CD4-positive, alpha-beta T cell treated with Interferon alpha-2 for 1 hour (primary cell): ENCODE results near the gene C11orf97.
"Not testable (repeated sequence)": the region's sequence is repeated elsewhere in the genome, so short reads cannot be mapped to it uniquely, and the experiment has no call there.

ENCODE experiments used
- DNase-seq, 2 donors: peaks; one replicate each; pipeline ENCODE4 v3.0.0-alpha.2; 2020 to 2022

Gene C11orf97

GRCh38 chr11:94525546-94526324 is 13.5 kb downstream of the C11orf97 start:
- no peak for DNase-seq

DNA sequence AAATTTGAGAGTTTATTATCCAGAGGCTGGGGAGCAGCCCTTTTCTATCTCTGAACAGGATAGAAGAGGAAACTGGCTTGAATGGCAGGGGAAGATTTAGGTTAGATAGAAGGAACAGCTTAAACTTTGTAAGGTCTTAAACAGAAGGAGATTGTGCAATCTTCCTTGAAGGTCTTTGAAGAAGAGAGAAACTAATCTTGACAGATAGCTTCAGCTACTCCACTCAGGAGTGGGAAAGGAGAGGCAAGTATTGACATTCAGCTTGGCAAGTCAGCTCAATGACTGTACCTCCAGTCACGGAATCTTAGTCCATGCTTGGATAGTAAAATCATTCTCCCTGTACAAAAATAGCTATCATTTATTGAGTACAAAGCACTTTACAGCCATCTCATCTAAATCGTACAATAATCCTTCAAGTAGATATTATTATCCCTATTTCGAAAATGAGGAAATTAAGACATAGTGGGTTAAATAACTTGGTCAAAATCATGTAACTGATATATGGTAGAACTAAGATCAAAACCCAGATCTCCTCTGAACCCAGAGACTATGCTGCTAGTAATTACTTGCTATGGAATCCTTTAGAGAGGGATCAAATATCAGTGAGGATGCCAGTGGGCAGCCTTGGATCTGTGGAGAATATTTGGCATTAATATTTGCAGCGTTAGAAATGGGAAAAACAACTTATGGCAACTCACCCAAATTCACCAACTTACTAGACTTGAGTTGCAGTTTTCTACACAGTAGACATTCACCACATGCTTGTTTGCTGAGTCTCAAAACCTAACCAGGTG is 14.6 kb downstream of the C11orf97 start:
- no peak for DNase-seq

DNA sequence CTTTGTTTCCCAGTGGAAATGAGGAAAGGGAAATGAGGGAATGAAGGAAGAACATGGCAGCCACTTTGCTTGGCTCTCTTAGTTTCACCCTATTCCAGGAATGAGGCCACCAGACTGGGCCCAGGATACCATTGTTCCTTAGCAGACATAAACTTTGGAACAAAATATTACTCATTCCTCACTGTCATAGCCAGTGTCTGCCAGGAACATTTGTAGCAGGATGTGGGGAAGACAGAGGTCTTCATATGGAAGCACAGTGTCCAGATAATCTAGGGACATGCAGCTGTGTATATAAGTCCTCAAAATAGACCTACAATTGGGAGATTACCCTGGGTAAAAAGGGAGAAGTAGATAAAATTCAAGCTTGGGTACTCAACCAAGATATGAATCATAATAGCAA is 16.3 kb downstream of the C11orf97 start:
- no peak for DNase-seq

DNA sequence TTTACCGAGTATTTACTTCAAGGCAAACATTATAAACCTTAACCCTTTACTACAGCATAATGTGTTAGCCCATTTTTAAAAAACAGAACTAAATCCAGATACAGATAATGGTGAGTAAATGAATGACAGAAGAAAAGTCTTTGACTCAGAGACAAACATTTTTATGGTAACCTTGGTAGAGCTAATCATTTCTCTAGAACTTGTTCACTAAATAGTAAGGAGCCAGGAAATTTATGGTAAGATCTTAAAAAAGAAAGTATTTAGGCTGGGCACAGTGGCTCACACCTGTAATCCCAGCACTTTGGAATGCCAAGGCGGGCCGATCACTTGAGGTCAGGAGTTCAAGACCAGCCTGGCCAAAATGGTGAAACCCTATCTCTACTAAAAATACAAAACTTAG is 19.9 kb downstream of the C11orf97 start:
- DNase-seq, result no peak

DNA sequence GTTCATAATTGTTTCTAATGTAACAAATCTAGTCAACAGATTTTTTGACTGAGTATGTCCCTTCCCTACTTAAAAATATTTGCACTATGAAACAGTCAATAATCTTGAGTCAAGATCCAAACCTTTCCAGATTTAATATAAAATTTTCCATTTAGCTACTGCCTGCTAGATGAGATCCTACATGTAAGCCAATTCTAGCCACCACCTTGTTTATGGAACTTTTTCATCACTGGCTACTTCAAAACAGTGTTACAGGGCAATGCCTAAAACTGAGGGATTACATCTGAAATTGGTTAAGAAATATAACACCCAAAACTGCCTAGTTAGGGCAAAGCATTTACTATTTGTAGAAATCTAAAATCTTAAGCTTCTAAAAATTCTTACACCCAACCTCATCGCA is 20.9 kb downstream of the C11orf97 start:
- no peak for DNase-seq

DNA sequence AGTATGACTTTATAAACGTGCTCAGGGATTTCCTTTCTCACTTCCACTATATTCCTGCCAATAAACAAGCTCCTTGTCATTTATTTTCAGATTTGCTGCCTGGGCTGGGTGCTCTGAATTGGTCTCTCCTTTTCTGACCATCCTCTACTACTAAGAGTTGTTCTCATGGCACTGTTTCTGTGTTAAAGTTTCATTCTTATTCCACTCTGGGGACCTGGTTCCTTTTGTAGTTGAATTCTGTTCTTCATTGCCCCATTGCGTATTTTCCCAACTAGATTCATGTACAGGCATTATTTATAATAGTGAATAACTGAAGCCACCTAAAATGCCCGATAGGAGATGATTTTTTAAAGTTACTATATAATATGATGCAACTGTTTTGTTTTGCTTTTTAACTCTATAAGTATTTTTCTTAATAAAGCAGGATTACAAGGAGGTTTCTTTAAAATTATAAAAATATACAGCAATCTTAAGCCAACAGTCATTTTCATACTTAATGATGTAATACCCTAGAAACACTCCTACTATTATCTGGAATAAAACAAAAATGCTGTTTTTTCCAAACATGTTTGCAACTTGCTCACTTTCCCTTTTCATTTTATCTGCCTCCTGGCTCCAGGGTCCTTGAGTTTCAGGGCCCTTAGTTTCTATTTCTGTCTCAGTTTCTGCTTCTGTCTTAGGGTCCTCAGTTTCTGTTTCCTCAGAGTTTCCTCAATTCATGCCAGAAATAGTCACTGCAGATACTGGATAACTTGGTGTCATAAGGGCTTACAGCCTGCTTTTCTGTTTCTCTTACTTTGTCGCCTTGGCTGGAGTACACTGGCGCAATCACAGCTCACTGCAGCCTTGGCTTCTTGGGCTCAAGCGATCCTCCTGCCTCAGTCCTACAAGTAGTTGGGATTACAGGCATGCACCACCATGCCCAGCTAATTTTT is 21.7 kb downstream of the C11orf97 start:
- DNase-seq, result no peak

GRCh38 chr11:94536386-94536785 is 24.1 kb downstream of the C11orf97 start:
- no peak for DNase-seq

- DNase-seq, result no peak
Observed at GRCh38 chr11:94537031-94537600, 24.9 kb downstream of the C11orf97 start.

DNA sequence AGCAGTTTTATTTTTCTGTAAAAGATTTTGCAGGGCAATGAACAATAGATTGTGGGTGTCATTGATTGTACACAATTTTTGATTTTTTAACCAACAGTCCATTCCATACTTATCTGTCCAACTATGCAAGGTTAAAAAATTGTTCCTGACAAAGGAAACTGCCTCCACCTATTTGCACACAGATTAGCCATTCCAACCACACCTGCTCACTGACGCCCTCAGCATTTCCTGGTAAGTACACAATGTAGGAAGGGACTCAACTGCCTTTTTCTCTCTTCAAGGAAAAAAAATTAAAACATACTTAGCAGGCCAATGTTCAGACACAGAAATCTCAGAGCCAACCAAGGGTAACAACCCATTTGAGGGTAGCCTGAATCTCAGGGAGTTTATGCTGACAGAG is 27.2 kb downstream of the C11orf97 start:
- no peak for DNase-seq

DNA sequence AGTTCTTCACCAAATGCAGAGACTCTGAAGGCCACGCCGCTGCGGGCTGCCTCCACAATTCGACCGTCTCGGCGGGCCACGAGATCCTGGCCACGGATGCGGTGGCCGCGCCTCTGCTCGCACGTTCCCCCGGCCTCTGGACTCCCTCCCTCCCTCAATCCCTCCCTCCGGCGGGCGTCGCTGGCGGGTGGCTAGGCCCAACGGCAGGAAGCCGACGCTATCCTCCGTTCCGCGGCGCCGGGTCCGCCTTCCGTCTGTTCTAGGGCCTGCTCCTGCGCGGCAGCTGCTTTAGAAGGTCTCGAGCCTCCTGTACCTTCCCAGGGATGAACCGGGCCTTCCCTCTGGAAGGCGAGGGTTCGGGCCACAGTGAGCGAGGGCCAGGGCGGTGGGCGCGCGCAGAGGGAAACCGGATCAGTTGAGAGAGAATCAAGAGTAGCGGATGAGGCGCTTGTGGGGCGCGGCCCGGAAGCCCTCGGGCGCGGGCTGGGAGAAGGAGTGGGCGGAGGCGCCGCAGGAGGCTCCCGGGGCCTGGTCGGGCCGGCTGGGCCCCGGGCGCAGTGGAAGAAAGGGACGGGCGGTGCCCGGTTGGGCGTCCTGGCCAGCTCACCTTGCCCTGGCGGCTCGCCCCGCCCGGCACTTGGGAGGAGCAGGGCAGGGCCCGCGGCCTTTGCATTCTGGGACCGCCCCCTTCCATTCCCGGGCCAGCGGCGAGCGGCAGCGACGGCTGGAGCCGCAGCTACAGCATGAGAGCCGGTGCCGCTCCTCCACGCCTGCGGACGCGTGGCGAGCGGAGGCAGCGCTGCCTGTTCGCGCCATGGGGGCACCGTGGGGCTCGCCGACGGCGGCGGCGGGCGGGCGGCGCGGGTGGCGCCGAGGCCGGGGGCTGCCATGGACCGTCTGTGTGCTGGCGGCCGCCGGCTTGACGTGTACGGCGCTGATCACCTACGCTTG is 31.7 kb downstream of the C11orf97 start, which contains the start of gene FUT4:
Gene FUT4 (plus strand): TSS at position 227 of the 951 bp plus-strand sequence. CDS start 213 bp downstream, at position 440.
- DNase-seq, result peak; percentile 57 to 70

GRCh38 chr11:94544646-94545263 is 32.5 kb downstream of the C11orf97 start:
- no peak for DNase-seq

- DNase-seq, result no peak
Observed at GRCh38 chr11:94545264-94546161, 33.3 kb downstream of the C11orf97 start.

DNA sequence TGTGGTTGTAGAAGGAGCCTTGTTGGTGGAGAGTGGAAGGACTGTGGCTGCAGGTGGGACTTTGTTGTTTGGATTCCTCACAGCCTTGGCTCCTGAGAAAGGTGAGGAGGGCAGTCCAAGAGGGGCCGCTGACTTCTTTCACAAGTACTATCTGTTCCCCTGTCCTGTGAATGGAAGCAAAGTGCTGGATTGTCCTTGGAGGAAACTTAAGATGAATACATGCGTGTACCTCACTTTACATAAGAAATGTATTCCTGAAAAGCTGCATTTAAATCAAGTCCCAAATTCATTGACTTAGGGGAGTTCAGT is 33.9 kb downstream of the C11orf97 start:
- no peak for DNase-seq

DNA sequence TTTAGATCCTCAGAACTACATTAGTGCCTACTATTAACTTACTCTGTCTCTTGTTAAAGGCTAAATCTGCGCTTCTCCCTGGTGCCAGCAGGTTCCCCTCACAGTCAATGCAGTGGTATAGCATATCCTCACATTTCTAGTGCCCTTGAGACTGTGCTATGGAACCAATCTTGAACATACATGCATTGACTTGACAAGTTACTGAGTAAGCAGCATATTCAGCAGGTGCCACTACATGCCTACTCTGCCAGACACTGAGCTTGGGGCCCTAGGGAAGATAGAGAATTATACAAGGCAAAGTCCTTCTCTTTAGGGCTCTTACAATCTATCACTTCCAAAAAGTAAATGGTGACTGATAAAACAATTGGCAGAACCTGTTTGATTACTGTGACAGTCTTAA is 34.6 kb downstream of the C11orf97 start:
- no peak for DNase-seq

DNA sequence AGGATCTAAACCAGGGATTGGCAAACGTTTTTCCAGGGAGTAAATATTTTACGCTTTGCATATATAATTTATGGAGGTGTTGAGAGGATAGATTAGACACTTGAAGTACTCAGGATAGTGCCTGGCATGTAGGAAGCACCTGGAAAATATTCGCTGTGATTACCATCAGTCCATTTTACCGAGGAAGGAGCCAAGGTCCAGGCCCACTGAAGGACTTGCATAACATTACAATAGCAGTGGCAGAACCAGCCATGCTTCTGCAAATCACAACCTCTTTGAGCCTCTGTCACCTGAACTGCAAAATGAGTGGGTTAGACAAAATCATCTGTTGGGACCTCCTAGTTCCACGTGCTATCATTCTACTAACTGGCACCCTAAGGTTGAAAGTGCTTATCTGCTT is 36.9 kb downstream of the C11orf97 start:
- no peak for DNase-seq

GRCh38 chr11:94550513-94550912 is 38.3 kb downstream of the C11orf97 start:
- DNase-seq, result no peak

DNA sequence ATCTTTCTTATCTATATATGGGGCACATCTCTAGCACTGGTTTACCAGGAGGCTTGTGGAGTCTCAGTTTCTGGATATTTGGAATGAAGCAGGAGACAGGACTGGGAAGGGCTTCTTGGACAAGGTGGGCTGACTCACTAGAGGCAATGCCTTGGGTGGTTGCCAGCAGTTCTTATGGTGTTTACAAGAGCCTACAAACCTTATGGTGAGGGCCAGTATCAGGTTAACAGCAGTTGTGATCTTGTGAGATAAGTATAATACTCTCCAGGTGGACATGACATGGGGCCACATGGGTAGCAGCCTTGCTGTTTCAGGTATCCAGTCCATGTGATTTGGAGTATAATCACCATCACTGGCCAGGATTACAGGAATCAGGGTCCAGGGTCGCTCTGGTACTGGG is 41.7 kb downstream of the C11orf97 start:
- DNase-seq, result no peak

DNA sequence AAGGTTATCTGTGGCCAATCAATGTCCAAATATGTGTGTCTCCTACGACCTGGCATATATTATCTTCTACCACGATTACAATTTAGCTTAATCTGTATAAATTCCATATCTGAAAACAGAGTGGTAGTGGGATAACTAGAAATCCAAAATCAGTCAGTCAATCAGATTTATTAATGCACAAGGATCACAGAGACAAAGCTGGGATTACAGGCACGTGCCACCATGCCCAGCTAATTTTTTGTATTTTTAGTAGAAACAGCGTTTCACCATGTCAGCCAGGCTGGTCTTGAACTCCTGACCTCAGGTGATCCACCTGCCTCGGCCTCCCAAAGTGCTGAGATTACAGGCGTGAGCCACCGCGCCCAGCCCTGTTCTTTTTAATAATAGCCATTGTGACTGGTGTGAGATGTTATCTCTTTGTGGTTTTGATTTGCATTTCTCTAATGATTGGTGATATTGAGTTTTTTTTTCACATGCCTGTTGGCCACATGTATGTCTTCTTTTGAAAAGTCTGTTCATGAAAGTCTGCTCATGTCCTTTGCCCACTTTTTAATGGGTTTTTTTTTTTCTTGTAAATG is 43.6 kb downstream of the C11orf97 start:
- not testable (repeated sequence) for DNase-seq

- DNase-seq, result no peak
Observed at GRCh38 chr11:94557421-94557820, 45.2 kb downstream of the C11orf97 start.

DNA sequence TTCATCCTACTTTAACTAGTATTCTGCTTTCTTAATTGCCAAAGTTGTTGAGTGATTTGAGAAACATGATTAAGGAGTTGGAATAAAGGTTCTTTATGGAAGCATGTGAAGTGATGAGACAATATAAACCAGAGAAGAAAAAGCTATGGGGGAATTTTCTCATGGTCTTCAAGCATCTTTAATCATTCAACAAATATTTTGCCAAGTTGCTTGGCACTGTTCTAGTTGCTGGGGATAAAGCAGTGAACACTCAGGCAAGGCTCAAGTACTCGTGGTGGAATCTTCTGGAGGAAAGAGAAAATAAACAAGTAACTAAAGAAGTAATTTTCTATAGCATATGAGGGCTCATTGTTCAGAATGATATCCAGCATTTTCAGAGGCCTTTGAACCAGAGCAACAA is 45.7 kb downstream of the C11orf97 start:
- DNase-seq, result no peak
